SU-DHL-6 (cell line): ENCODE data around the gene FKBP5.

Source experiments
- H2AFZ ChIP-seq: fragments of 200-600 bp; sonication (generic); 2 replicates; pipeline ENCODE4 v1.6.1; 2014; ENCODE audit warnings: low read depth, mild to moderate bottlenecking, moderate library complexity, mixed read lengths, antibody characterized with exemption, low read length; ENCODE audit not compliant: severe bottlenecking
- H3F3A ChIP-seq: fragments of 200-600 bp; shearing (Covaris generic); 2 replicates; pipeline ENCODE4 v1.6.0; 2016; ENCODE audit warnings: antibody characterized with exemption, mild to moderate bottlenecking; ENCODE audit not compliant: insufficient read depth
- H3K27ac ChIP-seq: fragments of 200-600 bp; sonication (generic); 2 replicates; pipeline ENCODE4 v1.5.1; 2016; ENCODE audit warnings: low read depth, mild to moderate bottlenecking, low read length, moderate library complexity, mixed read lengths
- H3K27me3 ChIP-seq: fragments of 200-600 bp; sonication (generic), shearing (Covaris generic); 2 replicates; pipeline ENCODE4 v1.6.0; 2014; ENCODE audit warnings: mild to moderate bottlenecking, low read length
- H3K36me3 ChIP-seq: fragments of 200-600 bp; sonication (generic); 2 replicates; pipeline ENCODE4 v1.6.1; 2014; ENCODE audit warnings: mild to moderate bottlenecking, low read length, mixed read lengths
- H3K4me2 ChIP-seq: fragments of 300-600, 200-600 bp; shearing (Covaris generic), sonication (generic); 2 replicates; pipeline ENCODE4 v1.6.0; 2014; ENCODE audit warnings: low read length, low read depth, mild to moderate bottlenecking; ENCODE audit not compliant: poor library complexity, severe bottlenecking
- H3K4me3 ChIP-seq: fragments of 200-600 bp; sonication (generic); 2 replicates; pipeline ENCODE4 v1.5.1; 2014; ENCODE audit warnings: antibody characterized with exemption, low read length, mild to moderate bottlenecking, mixed read lengths; ENCODE audit not compliant: insufficient read depth, poor library complexity, severe bottlenecking
- H3K79me2 ChIP-seq: fragments of 200-600 bp; sonication (generic); 2 replicates; pipeline ENCODE4 v1.6.1; 2014; ENCODE audit warnings: mild to moderate bottlenecking, low read length, moderate library complexity; ENCODE audit not compliant: insufficient read depth
- H3K9ac ChIP-seq: fragments of 200-600 bp; sonication (generic); 2 replicates; pipeline ENCODE4 v1.7.0; 2014; ENCODE audit warnings: mild to moderate bottlenecking, low read length
- H3K9me2 ChIP-seq: fragments of 200-600 bp; sonication (generic); replicated peaks from 2 replicates; pipeline ENCODE4 v1.6.1; 2014; ENCODE audit warnings: low read length; ENCODE audit not compliant: insufficient read depth
- H3K9me3 ChIP-seq: fragments of 200-600 bp; sonication (generic); 2 replicates; pipeline ENCODE4 v1.6.1; 2014; ENCODE audit warnings: low read length, mixed read lengths; ENCODE audit not compliant: insufficient read depth
- H4K20me1 ChIP-seq: fragments of 200-600 bp; sonication (generic); 2 replicates; pipeline ENCODE4 v1.6.1; 2014; ENCODE audit warnings: low read depth, mild to moderate bottlenecking, antibody characterized with exemption, low read length, moderate library complexity, mixed read lengths
- EZH2phosphoT487 ChIP-seq: fragments of 200-600 bp; sonication (generic), shearing (Covaris generic); conservative IDR thresholded peaks from 2 replicates; pipeline ENCODE4 v1.6.1; 2018; ENCODE audit warnings: mild to moderate bottlenecking, antibody characterized with exemption, low read length, moderate library complexity, mixed read lengths
- TF ChIP-seq, protein P1 (sequence below): fragments of 200-600 bp; sonication (generic); IDR thresholded peaks from one replicate; pipeline ENCODE4 v1.5.1; 2017; ENCODE audit warnings: antibody characterized with exemption, mild to moderate bottlenecking, low read length, moderate library complexity; ENCODE audit not compliant: insufficient read depth, poor library complexity, severe bottlenecking

FKBP5 gene

DNA sequence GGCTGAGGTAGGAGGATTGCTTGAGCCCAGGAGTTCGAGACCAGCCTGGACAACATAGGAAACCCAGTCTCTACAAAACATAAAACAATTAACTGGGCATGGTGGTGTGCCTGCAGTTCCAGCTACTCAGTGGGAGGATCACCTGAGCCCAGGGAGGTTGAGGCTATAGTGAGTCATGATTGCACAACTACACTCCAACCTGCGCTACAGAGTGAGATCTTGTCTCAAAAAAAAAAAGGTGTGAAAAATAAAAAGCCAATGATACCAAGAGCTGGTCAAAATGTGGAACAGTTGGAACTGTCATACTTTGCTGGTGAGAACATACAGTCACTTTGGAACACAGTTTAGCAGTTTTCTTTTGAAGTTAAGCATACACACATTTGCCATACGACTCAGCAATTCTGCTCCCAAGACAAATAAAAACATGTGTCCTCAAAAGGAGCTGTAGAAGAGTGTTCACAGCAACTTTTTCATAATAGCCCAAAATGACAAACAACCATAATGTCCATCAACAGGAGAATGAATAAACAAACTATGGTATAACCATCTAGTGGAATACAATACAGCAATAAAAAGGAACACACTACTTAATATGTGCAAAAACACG lies 21.6 kb upstream of the FKBP5 start:
- Histone ChIP-seq H3K4me3 (no peak overlapping the region), H3K79me2 (no peaks in the 10 kb centered on the region), H3K4me2 (no peak overlapping the region), H4K20me1 (no peaks in the 10 kb centered on the region), H3K9me3 (no peaks in the 10 kb centered on the region), H3K9ac (no peak overlapping the region), H3F3A (peaks cover 4% of the 10 kb centered on the region; the same call in 1 of the 2 replicates), H3K27ac (no peak overlapping the region), H3K36me3 (no peaks in the 10 kb centered on the region), H2AFZ (no peak overlapping the region), H3K27me3 (no peaks in the 10 kb centered on the region), H3K9me2 (no peaks in the 10 kb centered on the region)
- TF ChIP-seq, protein P1, sequence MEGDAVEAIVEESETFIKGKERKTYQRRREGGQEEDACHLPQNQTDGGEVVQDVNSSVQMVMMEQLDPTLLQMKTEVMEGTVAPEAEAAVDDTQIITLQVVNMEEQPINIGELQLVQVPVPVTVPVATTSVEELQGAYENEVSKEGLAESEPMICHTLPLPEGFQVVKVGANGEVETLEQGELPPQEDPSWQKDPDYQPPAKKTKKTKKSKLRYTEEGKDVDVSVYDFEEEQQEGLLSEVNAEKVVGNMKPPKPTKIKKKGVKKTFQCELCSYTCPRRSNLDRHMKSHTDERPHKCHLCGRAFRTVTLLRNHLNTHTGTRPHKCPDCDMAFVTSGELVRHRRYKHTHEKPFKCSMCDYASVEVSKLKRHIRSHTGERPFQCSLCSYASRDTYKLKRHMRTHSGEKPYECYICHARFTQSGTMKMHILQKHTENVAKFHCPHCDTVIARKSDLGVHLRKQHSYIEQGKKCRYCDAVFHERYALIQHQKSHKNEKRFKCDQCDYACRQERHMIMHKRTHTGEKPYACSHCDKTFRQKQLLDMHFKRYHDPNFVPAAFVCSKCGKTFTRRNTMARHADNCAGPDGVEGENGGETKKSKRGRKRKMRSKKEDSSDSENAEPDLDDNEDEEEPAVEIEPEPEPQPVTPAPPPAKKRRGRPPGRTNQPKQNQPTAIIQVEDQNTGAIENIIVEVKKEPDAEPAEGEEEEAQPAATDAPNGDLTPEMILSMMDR = no peak
- no peak for TF ChIP-seq EZH2phosphoT487

- Histone ChIP-seq H3K79me2 (no peaks in the 10 kb centered on the region), H3K36me3 (peaks cover 3% of the 10 kb centered on the region; the same call in 1 of the 2 replicates), H3K4me3 (no peak overlapping the region), H3K27me3 (no peaks in the 10 kb centered on the region), H3F3A (peaks cover 4% of the 10 kb centered on the region; the same call in 1 of the 2 replicates), H3K9me3 (peaks cover 12% of the 10 kb centered on the region; the same call in 1 of the 2 replicates), H3K9me2 (no peaks in the 10 kb centered on the region), H2AFZ (no peak overlapping the region), H4K20me1 (no peaks in the 10 kb centered on the region), H3K9ac (no peak overlapping the region), H3K4me2 (no peak overlapping the region), H3K27ac (no peak overlapping the region)
- TF ChIP-seq EZH2phosphoT487 = no peak
- TF ChIP-seq, protein P1 = no peak
These were observed 19.9 kb upstream of the FKBP5 start for GRCh38 chr6:35708585-35708984.

DNA sequence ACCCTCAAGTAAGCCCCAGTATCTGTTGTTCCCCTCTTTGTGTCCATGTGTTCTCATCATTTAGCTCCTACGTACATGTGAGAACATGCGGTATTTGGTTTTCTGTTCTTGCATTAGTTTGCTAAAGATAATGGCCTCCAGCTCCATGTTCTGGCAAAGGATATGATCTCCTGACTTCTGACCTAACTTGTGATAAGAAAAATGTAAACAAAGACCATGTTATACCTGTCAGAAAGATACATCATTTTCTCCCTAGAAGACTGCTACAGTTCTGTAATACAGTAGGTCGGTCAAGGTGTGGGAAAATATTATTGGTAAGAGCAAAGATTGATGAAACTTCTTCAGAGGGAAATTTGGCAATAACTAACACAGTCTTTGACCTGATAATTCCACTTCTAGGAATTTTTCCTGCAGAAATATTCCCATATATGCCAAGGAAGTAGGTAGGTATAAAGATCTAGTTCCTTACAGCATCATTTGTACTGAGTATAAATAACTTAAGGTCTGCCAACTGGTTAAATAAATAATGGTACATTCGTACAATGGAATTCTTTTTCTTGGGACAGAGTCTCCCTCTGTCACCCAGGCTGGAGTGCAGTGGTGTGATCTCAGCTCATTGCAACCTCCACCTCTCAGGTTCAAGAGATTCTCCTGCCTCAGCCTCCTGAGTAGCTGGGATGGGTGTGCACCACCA lies 19.1 kb upstream of the FKBP5 start:
- no peaks in the 10 kb centered on the region for H3K79me2 ChIP-seq
- no peak overlapping the region for H3K4me3 ChIP-seq
- H3F3A ChIP-seq = peaks cover 4% of the 10 kb centered on the region; the same call in 1 of the 2 replicates
- no peak overlapping the region for H2AFZ ChIP-seq
- H3K27me3 ChIP-seq = no peaks in the 10 kb centered on the region
- peaks cover 5% of the 10 kb centered on the region; the same call in 1 of the 2 replicates for H3K36me3 ChIP-seq
- peaks cover 14% of the 10 kb centered on the region; the same call in 1 of the 2 replicates for H3K9me3 ChIP-seq
- TF ChIP-seq, protein P1 = no peak
- TF ChIP-seq EZH2phosphoT487 = no peak
- H3K4me2 ChIP-seq = no peak overlapping the region
- H3K27ac ChIP-seq = no peak overlapping the region
- H3K9ac ChIP-seq = no peak overlapping the region
- H4K20me1 ChIP-seq = no peaks in the 10 kb centered on the region
- H3K9me2 ChIP-seq = no peaks in the 10 kb centered on the region
